AG10803 (cell line): ENCODE measurements around the gene RAD54L.
A peak's percentile ranks its signal among the peaks of the same experiment; 100 is the strongest.

Source experiments
- DNase-seq: peaks from one replicate; pipeline ENCODE4 v3.0.0; 2010; ENCODE audit warnings: low read depth
- H3K4me3 ChIP-seq: 2 replicates; pipeline ENCODE4 v1.5.1; 2011; ENCODE audit warnings: mild to moderate bottlenecking, low read length, control low read depth
- CTCF ChIP-seq: conservative IDR thresholded peaks from 2 replicates; pipeline ENCODE4 v1.5.1; 2011; ENCODE audit warnings: mild to moderate bottlenecking, low read length, control low read depth, inconsistent platforms

Gene RAD54L

DNA sequence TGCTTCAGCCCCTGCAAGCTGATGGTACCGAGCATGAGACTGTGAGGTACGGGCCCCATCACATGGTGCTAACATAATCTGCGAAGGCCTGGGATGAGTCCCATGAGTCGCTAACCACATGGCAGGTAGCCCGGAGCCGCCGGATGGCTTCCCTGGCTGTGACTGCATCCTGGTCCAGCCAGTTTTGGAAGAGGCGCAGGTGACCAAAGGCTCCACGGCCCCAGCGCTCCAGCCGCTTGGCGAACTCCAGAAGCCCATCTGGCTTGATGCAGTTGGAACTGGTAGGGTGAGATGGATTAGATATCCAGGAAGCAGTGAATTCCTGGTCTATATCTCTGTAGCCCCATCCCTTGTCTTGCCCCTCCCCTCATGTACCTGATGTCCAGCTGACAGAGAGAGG lies 31.2 kb downstream of the RAD54L start:
- peak; percentile 18 for DNase-seq
- no peak for TF ChIP-seq CTCF
- no peak overlapping the region for H3K4me3 ChIP-seq

GRCh38 chr1:46280092-46280491 lies 32.5 kb downstream of the RAD54L start:
- H3K4me3 ChIP-seq, result no peak overlapping the region
- TF ChIP-seq CTCF, result no peak
- DNase-seq, result no peak

- H3K4me3 ChIP-seq, result no peak overlapping the region
- TF ChIP-seq CTCF, result no peak
- DNase-seq, result no peak
These were observed 33.5 kb downstream of the RAD54L start for GRCh38 chr1:46281021-46281420.

GRCh38 chr1:46284058-46284457 lies 36.5 kb downstream of the RAD54L start:
- no peak overlapping the region for H3K4me3 ChIP-seq
- DNase-seq, result no peak
- TF ChIP-seq CTCF, result no peak

DNA sequence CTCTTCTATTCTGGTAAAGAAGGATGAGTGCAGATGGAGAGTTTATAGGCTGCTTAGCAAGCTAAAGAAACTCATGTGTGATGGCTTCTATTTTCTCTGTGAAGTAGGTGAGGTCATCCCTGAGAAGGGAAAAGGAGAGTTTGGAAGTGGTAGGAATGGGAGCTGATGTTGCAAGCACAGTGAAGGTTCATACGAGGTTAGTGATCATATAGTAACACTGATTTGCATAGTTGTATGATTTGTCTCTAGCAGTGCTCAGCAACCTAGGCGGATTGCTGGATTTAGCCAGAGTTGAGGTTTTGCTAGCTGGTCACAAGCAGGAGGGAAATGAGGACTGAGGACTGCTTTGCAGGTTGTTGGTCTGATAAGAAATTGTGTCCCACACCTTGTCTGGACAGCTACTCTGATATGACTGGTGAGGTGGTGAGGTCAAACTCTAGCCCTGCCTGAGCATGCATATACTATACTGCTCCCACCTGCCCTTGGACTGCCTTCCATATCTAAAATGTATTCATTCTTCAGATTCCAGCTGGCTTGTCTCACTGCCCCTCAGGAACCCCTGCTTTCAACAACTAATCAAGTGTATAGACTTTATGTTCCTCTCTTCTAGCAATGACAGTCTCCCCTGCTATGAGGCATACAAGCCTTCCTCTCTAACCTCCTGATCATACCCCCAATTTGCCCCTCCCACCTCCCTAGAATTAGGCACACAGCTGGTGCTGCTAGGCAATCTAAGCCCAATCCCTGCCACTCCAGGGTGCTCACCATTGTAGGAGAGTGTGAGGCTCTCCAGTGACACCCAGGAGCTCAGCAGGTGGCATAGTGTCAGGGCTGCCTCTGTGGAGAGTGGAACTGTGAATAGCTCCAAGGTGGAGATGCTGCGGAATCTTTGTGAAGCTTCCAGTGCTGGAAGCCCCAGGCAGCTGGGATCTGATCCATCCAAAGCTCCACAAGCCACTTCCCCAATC lies 37.3 kb downstream of the RAD54L start:
- DNase-seq, result peak; percentile 39
- TF ChIP-seq CTCF, result no peak
- H3K4me3 ChIP-seq, result no peak overlapping the region

GRCh38 chr1:46285730-46286477 lies 38.3 kb downstream of the RAD54L start:
- H3K4me3 ChIP-seq, result no peak overlapping the region
- no peak for TF ChIP-seq CTCF
- no peak for DNase-seq
